GM12865 (cell line): ENCODE measurements around the gene EFHC1.
A peak's percentile ranks its signal among the peaks of the same experiment; 100 is the strongest.

Experiments
- DNase-seq: peaks from one replicate; pipeline ENCODE4 v3.0.0; 2010; ENCODE audit warnings: low read depth
- H3K4me3 ChIP-seq: 2 replicates; pipeline ENCODE4 v1.5.1; 2011; ENCODE audit warnings: mild to moderate bottlenecking, low read depth, low read length, control low read depth
- TF ChIP-seq, protein P1 (sequence below): IDR thresholded peaks from 2 replicates; pipeline ENCODE4 v1.5.1; 2011; ENCODE audit warnings: low read length, control low read depth, low read depth, inconsistent platforms; ENCODE audit not compliant: insufficient read depth; ENCODE audit errors: missing control alignments

Gene EFHC1

DNA sequence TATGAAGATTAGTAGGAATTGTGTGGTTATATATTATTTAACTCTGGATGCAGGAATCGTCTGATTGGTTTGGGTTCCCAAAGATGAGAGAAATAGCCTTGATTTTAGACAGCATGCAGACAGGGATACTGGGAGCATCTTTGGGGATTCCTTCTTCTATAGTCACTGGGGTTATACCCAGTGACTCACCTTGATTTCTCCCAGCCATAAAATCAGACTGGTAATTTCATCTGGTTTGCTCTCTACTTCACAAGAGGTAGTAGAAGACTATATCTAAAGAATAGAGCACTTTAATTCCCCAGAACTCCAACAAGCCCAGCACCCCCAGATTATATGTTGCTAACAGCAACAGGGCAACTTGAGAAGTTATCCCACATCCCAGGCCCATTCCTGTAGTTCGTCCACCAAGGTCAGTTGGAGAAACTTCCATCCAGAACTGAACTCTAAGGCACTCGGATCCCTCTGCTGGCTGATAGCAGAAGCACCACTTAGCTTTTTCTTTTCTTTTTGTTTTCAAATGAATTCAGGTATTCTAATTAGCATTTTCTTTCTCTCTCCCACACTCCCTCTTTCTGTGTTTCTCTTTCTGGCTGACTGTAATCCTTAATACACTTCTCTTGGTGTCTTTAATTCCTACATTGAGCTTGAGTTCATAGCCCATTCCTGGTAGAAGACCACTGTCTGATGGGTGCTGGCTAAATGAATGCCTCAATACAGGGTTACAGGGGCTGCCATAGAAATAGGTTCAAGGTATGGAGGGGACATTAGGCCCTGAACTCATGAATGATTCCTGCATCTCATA lies 20.4 kb upstream of the EFHC1 start:
- TF ChIP-seq, protein P1, sequence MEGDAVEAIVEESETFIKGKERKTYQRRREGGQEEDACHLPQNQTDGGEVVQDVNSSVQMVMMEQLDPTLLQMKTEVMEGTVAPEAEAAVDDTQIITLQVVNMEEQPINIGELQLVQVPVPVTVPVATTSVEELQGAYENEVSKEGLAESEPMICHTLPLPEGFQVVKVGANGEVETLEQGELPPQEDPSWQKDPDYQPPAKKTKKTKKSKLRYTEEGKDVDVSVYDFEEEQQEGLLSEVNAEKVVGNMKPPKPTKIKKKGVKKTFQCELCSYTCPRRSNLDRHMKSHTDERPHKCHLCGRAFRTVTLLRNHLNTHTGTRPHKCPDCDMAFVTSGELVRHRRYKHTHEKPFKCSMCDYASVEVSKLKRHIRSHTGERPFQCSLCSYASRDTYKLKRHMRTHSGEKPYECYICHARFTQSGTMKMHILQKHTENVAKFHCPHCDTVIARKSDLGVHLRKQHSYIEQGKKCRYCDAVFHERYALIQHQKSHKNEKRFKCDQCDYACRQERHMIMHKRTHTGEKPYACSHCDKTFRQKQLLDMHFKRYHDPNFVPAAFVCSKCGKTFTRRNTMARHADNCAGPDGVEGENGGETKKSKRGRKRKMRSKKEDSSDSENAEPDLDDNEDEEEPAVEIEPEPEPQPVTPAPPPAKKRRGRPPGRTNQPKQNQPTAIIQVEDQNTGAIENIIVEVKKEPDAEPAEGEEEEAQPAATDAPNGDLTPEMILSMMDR: peak; percentile 86
- no peak overlapping the region for H3K4me3 ChIP-seq
- DNase-seq: peak; percentile 67

DNA sequence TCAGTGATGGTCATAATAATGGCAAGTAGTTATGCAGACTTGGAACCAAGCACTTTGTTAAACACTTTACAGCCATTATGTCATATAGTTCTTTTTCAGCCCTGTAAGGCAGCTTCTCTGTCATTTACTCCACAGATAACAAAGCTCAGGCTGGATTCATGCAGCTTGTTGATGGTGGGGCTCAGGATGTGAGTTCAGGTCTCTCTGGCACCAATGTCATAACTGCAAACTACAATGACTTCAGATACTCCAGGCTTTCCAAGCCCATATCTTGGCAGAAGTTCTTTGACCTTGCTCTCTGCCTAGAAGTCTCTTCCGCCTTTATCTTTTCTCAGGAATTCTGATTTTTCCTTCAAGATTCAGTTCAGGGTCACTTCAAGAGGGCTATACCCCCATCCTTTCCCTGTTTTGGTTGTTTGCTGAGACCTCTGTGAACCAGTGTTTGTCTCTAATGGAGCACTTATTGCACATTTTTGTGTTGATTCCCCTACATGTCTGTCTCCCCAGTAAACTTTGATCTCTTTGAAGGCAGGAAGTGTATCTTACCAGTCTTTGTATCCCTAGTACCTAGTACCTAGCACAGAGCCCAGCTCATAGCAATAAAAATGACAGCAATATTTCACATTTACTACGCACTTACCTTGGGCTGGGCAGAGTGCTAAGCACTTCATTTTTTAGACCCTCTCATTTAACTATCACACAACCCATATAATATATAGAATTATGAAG lies 19.7 kb upstream of the EFHC1 start:
- no peak for DNase-seq
- TF ChIP-seq, protein P1: no peak
- H3K4me3 ChIP-seq: no peak overlapping the region

DNA sequence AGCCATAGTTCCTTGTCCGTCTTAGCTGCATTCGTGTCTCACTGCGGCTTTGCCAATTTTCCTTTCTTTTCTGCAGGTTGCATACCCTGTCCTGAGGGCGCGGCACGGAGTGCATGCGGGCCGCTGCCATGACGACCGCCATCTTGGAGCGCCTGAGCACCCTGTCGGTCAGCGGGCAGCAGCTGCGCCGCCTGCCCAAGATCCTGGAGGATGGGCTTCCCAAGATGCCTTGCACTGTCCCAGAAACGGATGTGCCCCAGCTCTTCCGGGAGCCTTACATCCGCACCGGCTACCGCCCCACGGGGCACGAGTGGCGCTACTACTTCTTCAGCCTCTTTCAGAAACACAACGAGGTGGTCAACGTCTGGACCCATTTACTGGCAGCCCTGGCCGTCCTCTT lies 17.1 kb upstream of the EFHC1 start:
- no peak for DNase-seq
- TF ChIP-seq, protein P1: no peak
- H3K4me3 ChIP-seq: no peak overlapping the region

DNA sequence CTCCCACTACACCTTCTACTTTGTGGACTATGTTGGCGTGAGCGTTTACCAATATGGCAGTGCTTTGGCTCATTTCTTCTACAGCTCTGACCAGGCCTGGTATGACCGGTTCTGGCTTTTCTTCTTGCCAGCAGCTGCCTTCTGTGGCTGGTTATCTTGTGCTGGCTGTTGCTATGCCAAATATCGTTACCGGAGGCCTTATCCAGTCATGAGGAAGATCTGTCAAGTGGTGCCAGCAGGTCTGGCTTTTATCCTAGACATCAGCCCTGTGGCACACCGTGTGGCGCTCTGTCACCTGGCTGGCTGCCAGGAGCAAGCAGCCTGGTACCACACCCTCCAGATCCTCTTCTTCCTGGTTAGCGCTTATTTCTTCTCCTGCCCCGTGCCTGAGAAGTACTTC lies 16.5 kb upstream of the EFHC1 start:
- TF ChIP-seq, protein P1: no peak
- no peak for DNase-seq
- no peak overlapping the region for H3K4me3 ChIP-seq

DNA sequence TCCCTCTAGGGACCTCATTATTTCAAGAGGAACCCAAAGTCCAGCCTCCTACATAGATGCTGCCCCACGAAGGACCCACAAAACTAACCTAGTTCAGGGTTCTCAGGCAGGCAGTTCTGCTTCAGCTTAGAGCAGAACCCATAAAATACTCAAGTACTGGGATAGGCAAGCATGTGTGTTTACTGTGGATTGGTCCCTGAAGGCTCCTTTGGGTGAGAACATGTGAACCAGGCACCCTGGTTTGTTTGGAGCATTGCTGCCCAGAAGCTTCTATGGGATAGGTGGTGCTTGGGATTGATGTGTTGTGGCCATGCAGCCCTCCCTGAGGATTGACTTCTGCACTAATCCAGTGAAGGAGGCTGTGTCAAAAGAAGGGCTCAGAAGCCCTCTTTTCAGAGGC lies 14.9 kb upstream of the EFHC1 start:
- TF ChIP-seq, protein P1: no peak
- DNase-seq: no peak
- H3K4me3 ChIP-seq: no peak overlapping the region

DNA sequence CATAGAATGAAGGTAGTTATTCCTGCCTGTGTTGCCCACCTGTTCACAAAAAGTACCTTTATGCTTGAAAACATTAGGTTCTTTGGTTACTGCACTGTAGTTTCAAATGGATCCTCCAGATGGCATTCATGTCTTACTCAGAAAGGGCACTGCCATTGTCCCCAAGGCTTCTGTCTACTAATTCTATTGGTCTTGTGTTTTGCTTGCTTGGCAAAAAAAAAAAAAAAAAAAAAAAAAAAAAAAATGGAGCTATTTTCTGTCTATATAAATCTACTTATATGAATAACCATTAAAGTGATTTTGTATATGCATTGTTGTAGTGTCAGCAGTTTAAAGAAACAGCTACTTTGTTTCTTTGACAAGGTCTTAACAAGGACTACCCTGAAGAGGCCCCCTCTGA lies 12.7 kb upstream of the EFHC1 start:
- DNase-seq: peak; percentile 69

More for the DNA sequence above, 12.7 kb upstream of the EFHC1 start:
- H3K4me3 ChIP-seq: no peak overlapping the region
- TF ChIP-seq, protein P1: peak; percentile 51
